ENCODE measurements around the gene ARID1B. TPM values are rescaled to one million over a fixed set of nuclear protein-coding genes. Genes with fewer than 3 reads are reported as not detected.

The ARID1B gene
- total and polyA plus RNA-seq, 10 of the 15 experiments (the other 5 are each of a cell fraction or from before 2014, with no cell fraction given) = 24.7 to 133 (median 54.6) TPM

- FAIRE-seq = no peak
Observed at GRCh38 chr6:157047951-157048350, 270.8 kb downstream of the ARID1B start.

More at GRCh38 chr6:157047951-157048350, 270.8 kb downstream of the ARID1B start:
- no TSS peak for BruUV-seq (replicated peaks)
- Histone ChIP-seq H3K36me3 (ENCODE audit: control insufficient read depth in 2 of 2, insufficient read depth in 2 of 2, low read length in 1 of 2) (peaks cover 0 to 6% of the 10 kb centered on the region in 2 experiments; a peak in 1 of 4 replicates), H3K4me1 (ENCODE audit: control insufficient read depth, insufficient read depth, low read length) (peaks cover 10% of the 10 kb centered on the region), H3K4me3 (no peak overlapping the region), H3K9ac (ENCODE audit: control insufficient read depth, insufficient read depth, low read length) (no peak overlapping the region), H3K4me2 (ENCODE audit: control insufficient read depth, insufficient read depth) (no peak overlapping the region), H3K79me2 (ENCODE audit: control insufficient read depth, insufficient read depth, low read length) (peaks cover 19% of the 10 kb centered on the region), H4K20me1 (ENCODE audit: control insufficient read depth, insufficient read depth) (no peaks in the 10 kb centered on the region), H3K27me3 (replicated peaks in 1 of 2; ENCODE audit: control insufficient read depth in 2 of 2, insufficient read depth in 2 of 2, low read length in 1 of 2) (no peaks in the 10 kb centered on the region), H3K9me3 (replicated peaks; ENCODE audit: control insufficient read depth, insufficient read depth, low read length) (no peaks in the 10 kb centered on the region), H3K27ac (ENCODE audit: control insufficient read depth, insufficient read depth) (no peak overlapping the region), H2AFZ (ENCODE audit: control insufficient read depth, low read depth, low read length) (no peak overlapping the region)
- POLR2A ChIA-PET = no interaction called here
- intact Hi-C loops (cut with micrococcal nuclease; ENCODE audit: unreplicated experiment) = loop anchor here (1.0 kb wide), 1 partner anchor 8 kb away; no protein-coding TSS in a partner anchor
- in situ Hi-C loops (cut with MboI) = no loop called here
- WGBS (ENCODE audit: insufficient coverage, insufficient replicate concordance, low lambda C conversion rate, missing lambda C conversion rate) = 95% methylated on average over 2 of the region's 2 CpGs
- SMC1A ChIA-PET (ENCODE audit: uncharacterized antibody, unreplicated experiment) = interaction anchor here (1.0 kb wide), 1 partner anchor 14 kb away, joined by 3 read pairs; no protein-coding TSS in a partner anchor
- RAD21 ChIA-PET (ENCODE audit: unreplicated experiment) = no interaction called here
- CTCF ChIA-PET = interaction anchor here (0.6 to 5.9 kb wide), 2 partner anchors 14 to 51 kb away, joined by 3 to 28 read pairs; no protein-coding TSS in a partner anchor
- ATAC-seq (no peak), DNase-seq (ENCODE audit: low read depth, low spot score) (no peak)
- TF ChIP-seq CBX3 (IDR thresholded peaks at IDR 0.05; ENCODE audit: borderline replicate concordance, low read depth) (no peak), EED (IDR thresholded peaks at IDR 0.05; ENCODE audit: low read depth) (no peak), SMAD1 (IDR thresholded peaks at IDR 0.05; ENCODE audit: low read depth, partially characterized antibody) (no peak), CEBPZ (IDR thresholded peaks at IDR 0.05; ENCODE audit: low read depth, low read length) (no peak), RCOR1 (conservative IDR thresholded peaks at IDR 0.05; ENCODE audit: low read depth, low read length) (no peak), SUZ12 (IDR thresholded peaks at IDR 0.05; ENCODE audit: unreplicated experiment) (no peak), CHD1 (IDR thresholded peaks at IDR 0.05; ENCODE audit: low read depth, low read length) (no peak), MTA3 (IDR thresholded peaks at IDR 0.05; ENCODE audit: borderline replicate concordance, low read length) (no peak), NFYB (IDR thresholded peaks at IDR 0.05; ENCODE audit: insufficient read depth, low read depth, low read length) (no peak), POLR2AphosphoS5 (IDR thresholded peaks at IDR 0.05; ENCODE audit: low read length) (no peak), POLR2A (IDR thresholded peaks at IDR 0.05; ENCODE audit: low read depth, low read length) (no peak), BMI1 (IDR thresholded peaks at IDR 0.05; ENCODE audit: borderline replicate concordance) (no peak), WRNIP1 (IDR thresholded peaks at IDR 0.05; ENCODE audit: borderline replicate concordance, low read depth, low read length) (no peak)
- TF ChIP-seq, protein P1, sequence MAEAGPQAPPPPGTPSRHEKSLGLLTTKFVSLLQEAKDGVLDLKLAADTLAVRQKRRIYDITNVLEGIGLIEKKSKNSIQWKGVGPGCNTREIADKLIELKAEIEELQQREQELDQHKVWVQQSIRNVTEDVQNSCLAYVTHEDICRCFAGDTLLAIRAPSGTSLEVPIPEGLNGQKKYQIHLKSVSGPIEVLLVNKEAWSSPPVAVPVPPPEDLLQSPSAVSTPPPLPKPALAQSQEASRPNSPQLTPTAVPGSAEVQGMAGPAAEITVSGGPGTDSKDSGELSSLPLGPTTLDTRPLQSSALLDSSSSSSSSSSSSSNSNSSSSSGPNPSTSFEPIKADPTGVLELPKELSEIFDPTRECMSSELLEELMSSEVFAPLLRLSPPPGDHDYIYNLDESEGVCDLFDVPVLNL (IDR thresholded peaks at IDR 0.05; ENCODE audit: low read depth, low read length) = no peak
- TF ChIP-seq, protein P2, sequence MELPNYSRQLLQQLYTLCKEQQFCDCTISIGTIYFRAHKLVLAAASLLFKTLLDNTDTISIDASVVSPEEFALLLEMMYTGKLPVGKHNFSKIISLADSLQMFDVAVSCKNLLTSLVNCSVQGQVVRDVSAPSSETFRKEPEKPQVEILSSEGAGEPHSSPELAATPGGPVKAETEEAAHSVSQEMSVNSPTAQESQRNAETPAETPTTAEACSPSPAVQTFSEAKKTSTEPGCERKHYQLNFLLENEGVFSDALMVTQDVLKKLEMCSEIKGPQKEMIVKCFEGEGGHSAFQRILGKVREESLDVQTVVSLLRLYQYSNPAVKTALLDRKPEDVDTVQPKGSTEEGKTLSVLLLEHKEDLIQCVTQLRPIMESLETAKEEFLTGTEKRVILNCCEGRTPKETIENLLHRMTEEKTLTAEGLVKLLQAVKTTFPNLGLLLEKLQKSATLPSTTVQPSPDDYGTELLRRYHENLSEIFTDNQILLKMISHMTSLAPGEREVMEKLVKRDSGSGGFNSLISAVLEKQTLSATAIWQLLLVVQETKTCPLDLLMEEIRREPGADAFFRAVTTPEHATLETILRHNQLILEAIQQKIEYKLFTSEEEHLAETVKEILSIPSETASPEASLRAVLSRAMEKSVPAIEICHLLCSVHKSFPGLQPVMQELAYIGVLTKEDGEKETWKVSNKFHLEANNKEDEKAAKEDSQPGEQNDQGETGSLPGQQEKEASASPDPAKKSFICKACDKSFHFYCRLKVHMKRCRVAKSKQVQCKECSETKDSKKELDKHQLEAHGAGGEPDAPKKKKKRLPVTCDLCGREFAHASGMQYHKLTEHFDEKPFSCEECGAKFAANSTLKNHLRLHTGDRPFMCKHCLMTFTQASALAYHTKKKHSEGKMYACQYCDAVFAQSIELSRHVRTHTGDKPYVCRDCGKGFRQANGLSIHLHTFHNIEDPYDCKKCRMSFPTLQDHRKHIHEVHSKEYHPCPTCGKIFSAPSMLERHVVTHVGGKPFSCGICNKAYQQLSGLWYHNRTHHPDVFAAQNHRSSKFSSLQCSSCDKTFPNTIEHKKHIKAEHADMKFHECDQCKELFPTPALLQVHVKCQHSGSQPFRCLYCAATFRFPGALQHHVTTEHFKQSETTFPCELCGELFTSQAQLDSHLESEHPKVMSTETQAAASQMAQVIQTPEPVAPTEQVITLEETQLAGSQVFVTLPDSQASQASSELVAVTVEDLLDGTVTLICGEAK (IDR thresholded peaks at IDR 0.05; ENCODE audit: borderline replicate concordance) = no peak

Data from GM12878 (cell line).